CD14-positive monocyte (primary cell): ENCODE measurements around the gene FBXO17. TPM values are rescaled to one million over a fixed set of nuclear protein-coding genes. Genes with fewer than 3 reads are reported as not detected.

Experiments used
- DNase-seq, 3 donors: peaks; one replicate each; pipeline ENCODE4 v3.0.0-alpha.2; 2011 to 2022
- H2AFZ ChIP-seq: 2 replicates; pipeline ENCODE4 v1.6.0; 2012; ENCODE audit warnings: mild to moderate bottlenecking, low read depth, low read length, inconsistent platforms; ENCODE audit not compliant: insufficient read depth, poor library complexity, severe bottlenecking
- H3K27ac ChIP-seq, 2 donors: 1 replicate in 1 of 2; 2 replicates in 1 of 2; pipeline ENCODE4 v1.5.1; 2012 to 2013; ENCODE audit warnings: low read length in 2 of 2, control low read depth in 1 of 2, inconsistent platforms in 1 of 2, low read depth in 1 of 2, mild to moderate bottlenecking in 1 of 2
- H3K27me3 ChIP-seq, 2 donors: one replicate each; pipeline versions ENCODE4 v1.6.0 to v1.6.1; 2011 to 2013; ENCODE audit warnings: low read length in 2 of 2; ENCODE audit not compliant: control insufficient read depth in 2 of 2, insufficient read depth in 2 of 2
- H3K36me3 ChIP-seq, 2 donors: replicated peaks in 1 of 2; 1 replicate in 1 of 2; 2 replicates in 1 of 2; pipeline versions ENCODE4 v1.5.1 to v1.6.1; 2012 to 2013; ENCODE audit warnings: low read length in 2 of 2, control low read depth in 1 of 2, inconsistent platforms in 1 of 2, mild to moderate bottlenecking in 1 of 2; ENCODE audit not compliant: insufficient read depth in 2 of 2, control insufficient read depth in 1 of 2
- H3K4me1 ChIP-seq, 2 donors: 1 replicate in 1 of 2; 2 replicates in 1 of 2; pipeline versions ENCODE4 v1.5.1 to v1.6.1; 2012 to 2013; ENCODE audit warnings: low read length in 2 of 2, control low read depth in 1 of 2, inconsistent platforms in 1 of 2, mild to moderate bottlenecking in 1 of 2, moderate library complexity in 1 of 2; ENCODE audit not compliant: insufficient read depth in 2 of 2, control insufficient read depth in 1 of 2
- H3K4me2 ChIP-seq: replicated peaks from 2 replicates; pipeline ENCODE3; 2012; ENCODE audit warnings: low read length, moderate library complexity, mild to moderate bottlenecking; ENCODE audit not compliant: poor library complexity, severe bottlenecking; ENCODE audit errors: extremely low read depth
- H3K4me3 ChIP-seq, 3 experiments: fragments of 200-600 bp in 1 of 3; sonication (generic) in 1 of 3; replicated peaks in 1 of 3; 1 replicate in 2 of 3; 2 replicates in 1 of 3; pipeline ENCODE4 v1.5.1; 2011 to 2013; ENCODE audit warnings: low read length in 3 of 3, mild to moderate bottlenecking in 3 of 3, control low read depth in 2 of 3, low read depth in 2 of 3, inconsistent platforms in 1 of 3, moderate library complexity in 1 of 3
- H3K79me2 ChIP-seq: 2 replicates; pipeline ENCODE4 v1.6.0; 2012; ENCODE audit warnings: mild to moderate bottlenecking, control low read depth, inconsistent platforms, low read length, moderate library complexity; ENCODE audit not compliant: insufficient read depth
- H3K9ac ChIP-seq: 2 replicates; pipeline ENCODE4 v1.6.0; 2017; ENCODE audit warnings: low read length, mild to moderate bottlenecking; ENCODE audit not compliant: insufficient read depth, poor library complexity, severe bottlenecking
- H3K9me3 ChIP-seq, 2 donors: replicated peaks in 1 of 2; 1 replicate in 1 of 2; 2 replicates in 1 of 2; pipeline versions ENCODE4 v1.5.1 to v1.6.1; 2012 to 2013; ENCODE audit warnings: low read length in 2 of 2, control low read depth in 1 of 2; ENCODE audit not compliant: control insufficient read depth in 1 of 2, insufficient read depth in 1 of 2
- H4K20me1 ChIP-seq: 2 replicates; pipeline ENCODE4 v1.6.0; 2012; ENCODE audit warnings: mild to moderate bottlenecking, low read length, control low read depth, moderate library complexity; ENCODE audit not compliant: insufficient read depth
- H3K27ac Mint-ChIP-seq, 7 donors: one replicate each; pipeline ENCODE4 v1.8.0; 2020; ENCODE audit warnings: mild to moderate bottlenecking in 7 of 7, mixed read lengths in 7 of 7, moderate library complexity in 6 of 7, inconsistent platforms in 2 of 7
- H3K27me3 Mint-ChIP-seq, 3 donors: one replicate each; pipeline ENCODE4 v1.8.0; 2021 to 2022; ENCODE audit warnings: low read depth in 3 of 3, mild to moderate bottlenecking in 3 of 3, mixed read lengths in 3 of 3, moderate library complexity in 3 of 3, inconsistent platforms in 1 of 3
- H3K36me3 Mint-ChIP-seq, 2 donors: one replicate each; pipeline ENCODE4 v1.8.0; 2020; ENCODE audit warnings: mixed read lengths in 2 of 2, inconsistent platforms in 1 of 2, mild to moderate bottlenecking in 1 of 2
- H3K4me1 Mint-ChIP-seq: one replicate; pipeline ENCODE4 v1.8.0; 2020; ENCODE audit warnings: mild to moderate bottlenecking, mixed read lengths
- H3K4me3 Mint-ChIP-seq, 2 donors: one replicate each; pipeline ENCODE4 v1.8.0; 2020; ENCODE audit warnings: mild to moderate bottlenecking in 2 of 2, mixed read lengths in 2 of 2, moderate library complexity in 1 of 2
- H3K9me3 Mint-ChIP-seq, 7 donors: one replicate each; pipeline ENCODE4 v1.8.0; 2020 to 2022; ENCODE audit warnings: mixed read lengths in 7 of 7, mild to moderate bottlenecking in 6 of 7, moderate library complexity in 6 of 7, inconsistent platforms in 2 of 7
- CTCF ChIP-seq: fragments of 200-600 bp; IDR thresholded peaks from one replicate; pipeline ENCODE4 v1.8.0; 2022; ENCODE audit warnings: antibody characterized with exemption, mild to moderate bottlenecking
- WGBS: methylation state at CpG from one replicate; pipeline ENCODE4 v1.1.5; 2013; ENCODE audit warnings: missing lambda C conversion rate; ENCODE audit not compliant: insufficient coverage; 5-methylcytosine and 5-hydroxymethylcytosine counted together
- intact Hi-C, 2 donors: fragments of 100-400 bp; cut with micrococcal nuclease; formaldehyde crosslinking; loops; one replicate each; pipeline versions ENCODE4 v1.15.0 to v1.15.1; 2023
- polyA plus RNA-seq, 3 donors: library from polyadenylated mRNA; depleted of rRNA in 1 of 3; unstranded in 2 of 3; stranded (reverse) in 1 of 3; fragments of 300-500 nt in 2 of 3; fragments of >200 nt in 1 of 3; fragmentation: Illumina TruSeq in 2 of 3; gene quantifications; 1 replicate in 2 of 3; 2 replicates in 1 of 3; pipeline ENCODE4 v1.2.3, GENCODE V29; 2012 to 2021

The FBXO17 gene
- polyA plus RNA-seq, 3 donors, result not detected

GRCh38 chr19:39021063-39021462 is 45.5 kb upstream of the FBXO17 start:
- no peaks in the 10 kb centered on the region for H3K79me2 ChIP-seq
- TF ChIP-seq CTCF, result no peak
- H3K27me3 ChIP-seq, result no peaks in the 10 kb centered on the region
- no peak overlapping the region for H3K4me2 ChIP-seq
- intact Hi-C loops, result no loop called here
- H3K27ac ChIP-seq, result no peak overlapping the region
- Mint-ChIP-seq H3K4me3 (no peak overlapping the region), H3K4me1 (no peaks in the 10 kb centered on the region), H3K27me3 (peaks cover 9 to 13% (median 11%) of the 10 kb centered on the region in 3 donors), H3K36me3 (no peaks in the 10 kb centered on the region), H3K9me3 (peaks cover 0 to 20% (median 8%) of the 10 kb centered on the region in 7 donors), H3K27ac (no peak overlapping the region)
- no peak overlapping the region for H2AFZ ChIP-seq
- no peak overlapping the region for H3K9ac ChIP-seq
- WGBS, result no CpG with 5 or more reads among the region's 4 CpGs
- no peak overlapping the region for H3K4me3 ChIP-seq
- H4K20me1 ChIP-seq, result no peaks in the 10 kb centered on the region
- no peaks in the 10 kb centered on the region for H3K36me3 ChIP-seq
- DNase-seq, result no peak
- H3K9me3 ChIP-seq, result no peaks in the 10 kb centered on the region
- H3K4me1 ChIP-seq, result no peaks in the 10 kb centered on the region

- no peak overlapping the region for H3K27ac Mint-ChIP-seq
- no peaks in the 10 kb centered on the region for H3K36me3 Mint-ChIP-seq
- H3K9me3 Mint-ChIP-seq, result peaks cover 0 to 12% (median 6%) of the 10 kb centered on the region in 7 donors
- Histone ChIP-seq H3K27me3 (no peaks in the 10 kb centered on the region), H3K9ac (no peak overlapping the region), H3K4me3 (no peak overlapping the region), H3K36me3 (no peaks in the 10 kb centered on the region), H3K27ac (no peak overlapping the region), H4K20me1 (no peaks in the 10 kb centered on the region), H2AFZ (no peak overlapping the region), H3K4me2 (no peak overlapping the region), H3K4me1 (no peaks in the 10 kb centered on the region), H3K79me2 (no peaks in the 10 kb centered on the region), H3K9me3 (no peaks in the 10 kb centered on the region)
- no peak overlapping the region for H3K4me3 Mint-ChIP-seq
- intact Hi-C loops, result no loop called here
- DNase-seq, result no peak
- no CpG with 5 or more reads among the region's 4 CpGs for WGBS
- TF ChIP-seq CTCF, result no peak
- H3K4me1 Mint-ChIP-seq, result no peaks in the 10 kb centered on the region
- peaks cover 10 to 14% (median 14%) of the 10 kb centered on the region in 3 donors for H3K27me3 Mint-ChIP-seq
Measured at GRCh38 chr19:39017646-39018045, 42.1 kb upstream of the FBXO17 start.
